GM15510 (cell line): ENCODE data around the gene LAMB4.

Experiments
- POLR2A ChIP-seq: IDR thresholded peaks from 3 replicates; pipeline ENCODE4 v1.6.1; 2011; ENCODE audit warnings: borderline replicate concordance; ENCODE audit not compliant: insufficient read length; ENCODE audit errors: extremely low read depth

Gene LAMB4

GRCh38 chr7:108066486-108066885, 63.7 kb downstream of the LAMB4 start:
- no peak for TF ChIP-seq POLR2A

- no peak for TF ChIP-seq POLR2A
Observed at GRCh38 chr7:108063520-108063933, 66.6 kb downstream of the LAMB4 start.

DNA sequence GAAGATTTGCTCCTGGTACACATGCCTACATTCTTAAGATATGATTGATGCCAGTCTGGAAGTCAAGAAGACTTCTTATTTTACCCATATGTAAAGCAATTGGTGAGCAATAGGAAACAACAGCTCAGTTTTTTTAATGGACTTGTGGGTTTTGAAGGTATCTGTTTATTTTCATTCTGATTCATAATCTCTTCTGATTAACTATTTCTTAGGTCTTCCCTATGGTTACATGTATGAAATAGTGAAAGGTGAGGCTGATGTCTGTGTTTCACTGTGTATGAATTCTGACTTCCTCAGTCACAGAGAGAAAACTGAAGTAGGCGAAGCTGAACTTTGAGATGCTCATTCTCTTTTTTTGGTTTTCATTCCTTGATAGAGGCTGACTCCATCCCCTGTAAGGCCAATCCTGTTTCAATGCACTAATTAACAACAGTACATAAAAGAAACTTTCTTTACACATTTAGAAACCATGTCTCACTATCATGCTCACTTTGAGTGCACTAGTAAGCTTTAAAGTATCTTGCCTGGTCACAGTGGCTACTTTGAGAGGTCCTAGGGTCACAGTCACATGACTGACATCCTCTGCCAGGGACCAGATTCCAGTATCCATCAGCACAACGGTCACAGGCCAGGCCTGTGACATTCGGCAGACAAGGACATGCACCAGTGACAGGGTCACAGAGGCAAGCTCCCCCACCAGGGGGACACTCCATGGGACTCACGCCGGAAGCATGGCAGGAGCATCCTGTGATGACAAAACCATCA, 67.7 kb downstream of the LAMB4 start:
- no peak for TF ChIP-seq POLR2A

DNA sequence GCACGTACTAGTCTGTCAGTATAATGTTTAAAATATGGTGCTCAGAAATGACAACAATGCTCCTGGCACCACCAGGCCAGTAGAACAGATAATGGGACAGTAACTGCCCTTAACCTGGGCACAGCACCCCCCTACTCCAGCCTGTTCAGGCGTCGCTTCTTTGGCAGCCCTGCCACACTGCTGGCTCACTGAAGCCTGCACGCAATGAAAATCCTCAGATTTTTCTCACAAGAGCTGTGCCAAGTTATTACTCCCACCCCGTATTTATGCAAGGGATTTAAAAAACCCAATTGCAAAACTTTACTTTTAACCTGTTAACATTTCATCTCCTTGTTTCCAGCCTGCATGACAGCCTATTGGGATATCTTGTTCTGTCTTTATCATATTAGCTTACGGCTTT, 70.6 kb downstream of the LAMB4 start:
- no peak for TF ChIP-seq POLR2A

DNA sequence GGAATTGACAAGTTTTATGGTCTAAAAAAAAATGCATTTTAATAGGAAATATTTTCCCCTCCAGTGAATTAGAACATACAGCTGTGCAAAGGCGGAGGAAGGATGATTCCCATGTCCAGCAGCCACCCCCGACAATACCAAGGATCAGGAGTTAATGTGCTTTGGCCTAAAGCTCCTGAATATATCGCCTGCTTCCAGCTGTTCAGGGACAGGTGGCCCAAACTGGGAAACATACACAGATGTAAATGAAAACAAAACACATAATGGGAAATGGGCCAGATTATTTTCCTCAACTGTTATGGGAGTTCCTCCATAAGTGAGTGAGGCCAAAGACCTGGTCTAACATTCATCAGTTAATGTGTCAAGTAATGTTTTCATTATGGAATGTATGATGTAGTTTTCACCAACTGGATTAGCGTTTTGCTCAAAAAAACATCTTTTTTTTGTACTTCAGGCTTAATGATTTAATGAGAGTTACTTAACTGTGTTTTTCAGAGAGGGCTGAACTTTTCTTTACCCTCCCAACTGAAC, 72.1 kb downstream of the LAMB4 start:
- no peak for TF ChIP-seq POLR2A

- TF ChIP-seq POLR2A = no peak
Observed at GRCh38 chr7:108055611-108056021, 74.5 kb downstream of the LAMB4 start.

DNA sequence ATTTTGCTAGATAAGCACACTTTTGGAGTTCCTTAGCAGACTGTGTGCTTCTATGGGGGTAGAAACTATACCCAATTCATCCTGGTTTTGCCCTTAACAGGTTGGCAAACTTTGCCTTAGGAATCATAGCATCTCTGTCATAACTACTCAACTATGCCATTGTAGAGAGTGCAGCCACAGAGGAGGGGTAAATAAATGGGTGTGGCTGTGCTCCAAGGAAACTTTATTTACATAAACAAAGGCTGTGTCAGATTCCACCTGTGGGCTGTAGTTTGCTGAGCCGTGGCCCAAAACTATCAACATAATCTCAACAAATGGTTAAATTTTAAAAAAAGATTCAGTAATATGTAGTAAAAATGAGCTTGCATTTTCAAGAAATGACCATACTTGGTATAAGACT, 75.6 kb downstream of the LAMB4 start:
- TF ChIP-seq POLR2A = no peak

GRCh38 chr7:108053250-108053649, 76.9 kb downstream of the LAMB4 start:
- no peak for TF ChIP-seq POLR2A

GRCh38 chr7:108051454-108051853, 78.7 kb downstream of the LAMB4 start:
- TF ChIP-seq POLR2A = no peak

DNA sequence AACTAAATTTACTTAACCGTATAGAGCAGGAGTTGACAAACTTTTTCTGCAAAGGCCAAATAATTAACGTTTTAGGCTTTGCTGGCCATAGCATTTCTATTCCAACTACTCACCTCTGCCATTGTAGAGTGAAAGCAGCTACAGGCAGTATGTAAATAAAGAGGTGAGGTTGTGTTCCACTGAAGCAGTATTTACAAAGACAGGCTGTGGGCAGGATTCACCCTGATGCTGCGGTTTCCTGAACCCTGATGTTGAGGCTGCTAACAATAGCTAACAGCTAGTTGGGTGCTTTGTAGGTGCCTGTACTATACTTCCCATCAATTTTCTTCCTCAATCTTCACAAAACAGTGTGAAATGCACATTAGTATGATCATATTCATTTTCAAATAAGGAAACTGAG, 80.2 kb downstream of the LAMB4 start:
- no peak for TF ChIP-seq POLR2A

GRCh38 chr7:108048422-108048821, 81.7 kb downstream of the LAMB4 start:
- TF ChIP-seq POLR2A = no peak

- TF ChIP-seq POLR2A = no peak
Observed at GRCh38 chr7:108046952-108047506, 83.1 kb downstream of the LAMB4 start.

DNA sequence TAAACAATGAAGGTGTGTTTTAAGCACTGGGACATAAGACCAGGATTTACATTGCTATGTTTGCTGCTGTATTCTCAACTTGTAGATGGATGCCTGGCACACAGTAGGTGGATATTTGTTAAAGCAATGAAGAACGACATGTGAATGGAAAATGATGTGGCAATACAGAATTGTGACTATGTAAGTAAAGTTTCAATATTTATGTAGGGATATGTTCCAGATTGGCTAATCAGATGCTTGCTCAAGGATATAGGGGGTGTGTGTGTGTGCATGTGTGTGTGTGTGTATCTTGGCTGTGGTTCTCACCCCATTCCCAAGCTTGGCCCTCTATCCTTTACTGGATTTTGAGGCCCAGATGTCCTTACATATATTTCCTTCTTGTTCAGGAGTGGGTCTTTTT, 84.5 kb downstream of the LAMB4 start:
- TF ChIP-seq POLR2A = no peak

GRCh38 chr7:108045154-108045553, 85.0 kb downstream of the LAMB4 start:
- TF ChIP-seq POLR2A = no peak

DNA sequence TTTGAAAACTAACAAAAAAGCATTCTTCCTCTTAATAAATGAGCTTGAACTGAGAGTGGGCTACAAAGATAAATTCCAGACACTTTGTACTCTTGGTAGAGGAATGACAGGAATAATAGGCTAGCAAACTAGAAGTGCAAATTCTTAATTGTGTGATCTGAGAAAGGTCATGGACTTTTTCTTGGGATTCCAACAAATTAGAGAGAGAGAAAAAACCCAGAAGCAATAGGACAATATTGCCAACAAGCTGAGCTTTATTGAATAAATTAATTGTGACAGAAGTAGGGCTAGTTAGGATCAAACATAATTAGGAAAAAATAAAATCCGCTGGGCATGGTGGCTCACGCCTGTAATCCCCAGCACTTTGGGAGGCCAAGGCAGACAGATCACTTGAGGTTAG, 85.8 kb downstream of the LAMB4 start:
- TF ChIP-seq POLR2A = no peak

DNA sequence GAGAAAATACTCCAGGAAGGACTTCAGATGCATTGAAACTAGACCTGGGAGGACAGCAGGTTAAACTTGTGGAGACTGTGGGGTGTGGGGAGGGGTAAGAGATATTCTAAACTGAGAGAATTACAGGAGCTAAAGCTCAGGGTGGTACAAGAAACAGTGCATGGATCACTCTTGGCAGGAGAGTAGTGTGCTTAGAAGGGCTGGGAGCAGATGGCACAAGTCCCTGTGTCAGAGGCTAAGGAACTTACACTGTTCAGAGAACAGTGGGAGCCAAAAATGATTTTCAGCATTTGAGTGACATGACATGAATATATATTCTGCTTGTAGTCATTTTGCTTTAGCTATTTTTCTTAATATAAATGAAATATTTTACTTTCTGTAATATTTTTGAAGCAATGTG, 91.2 kb downstream of the LAMB4 start:
- no peak for TF ChIP-seq POLR2A

- TF ChIP-seq POLR2A = no peak
Observed at GRCh38 chr7:108037741-108038140, 92.4 kb downstream of the LAMB4 start.

DNA sequence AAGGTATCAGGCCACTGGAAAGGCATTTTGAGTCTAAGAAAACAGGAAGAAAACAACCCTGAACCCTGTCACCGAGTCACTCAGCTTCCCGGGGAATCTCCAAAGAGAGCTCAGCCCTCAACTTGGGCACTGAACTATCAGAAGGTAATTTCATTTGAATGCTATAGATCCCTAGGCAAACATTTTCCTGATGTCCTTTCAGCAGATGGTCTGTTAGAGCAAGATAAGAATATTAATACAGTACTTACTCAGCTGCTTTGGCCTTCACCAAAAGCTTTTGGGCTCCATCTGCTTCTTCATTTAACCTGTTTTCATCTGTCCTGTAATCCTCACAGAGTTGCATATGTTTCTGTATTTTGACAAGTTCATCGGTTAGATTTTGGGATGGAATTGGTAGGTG, 93.0 kb downstream of the LAMB4 start:
- no peak for TF ChIP-seq POLR2A
